B cell (primary cell): Measurements from ENCODE around the gene GRAMD2B.

Source experiments
- EZH2 ChIP-seq: IDR thresholded peaks from 2 replicates; pipeline ENCODE4 v1.6.1; 2012; ENCODE audit warnings: borderline replicate concordance, low read depth, mild to moderate bottlenecking, moderate library complexity, low read length; ENCODE audit not compliant: insufficient read depth, poor library complexity, severe bottlenecking
- TF ChIP-seq, protein P1 (sequence below): fragments of 200-600 bp; IDR thresholded peaks from one replicate; pipeline ENCODE4 v1.8.0; 2022; ENCODE audit warnings: antibody characterized with exemption, mild to moderate bottlenecking

DNA sequence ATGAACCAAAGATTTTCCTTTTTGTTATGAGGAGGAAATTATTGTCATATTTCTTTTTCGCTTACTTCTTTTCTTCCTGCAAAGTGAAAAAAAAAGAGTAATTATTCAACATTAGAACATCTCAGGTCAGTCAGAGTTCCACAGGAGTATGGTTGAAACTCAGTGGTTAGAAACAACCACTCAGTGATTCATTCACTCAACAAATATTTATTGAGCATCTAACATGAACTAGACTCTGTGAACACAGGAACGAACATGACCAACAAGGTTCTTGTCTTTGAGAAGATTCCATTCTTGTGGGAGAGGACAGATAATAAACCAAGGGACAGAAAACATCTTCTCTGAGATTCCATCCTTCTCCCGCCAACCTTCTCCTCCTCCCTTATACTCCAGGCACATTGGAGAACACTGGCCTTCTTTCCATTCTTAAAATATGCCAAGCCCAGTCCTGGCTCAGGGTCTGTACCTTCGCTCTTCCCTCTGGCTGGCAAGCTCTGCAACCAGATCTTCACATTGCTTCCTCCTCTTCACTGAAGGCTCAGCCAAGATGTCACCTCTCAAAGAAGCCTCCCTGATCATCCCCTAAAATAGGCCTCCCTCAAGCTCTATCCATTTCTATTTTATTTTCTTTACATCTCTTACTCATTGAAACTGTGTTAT is 6.8 kb upstream of the GRAMD2B start:
- TF ChIP-seq EZH2, result no peak
- TF ChIP-seq, protein P1, sequence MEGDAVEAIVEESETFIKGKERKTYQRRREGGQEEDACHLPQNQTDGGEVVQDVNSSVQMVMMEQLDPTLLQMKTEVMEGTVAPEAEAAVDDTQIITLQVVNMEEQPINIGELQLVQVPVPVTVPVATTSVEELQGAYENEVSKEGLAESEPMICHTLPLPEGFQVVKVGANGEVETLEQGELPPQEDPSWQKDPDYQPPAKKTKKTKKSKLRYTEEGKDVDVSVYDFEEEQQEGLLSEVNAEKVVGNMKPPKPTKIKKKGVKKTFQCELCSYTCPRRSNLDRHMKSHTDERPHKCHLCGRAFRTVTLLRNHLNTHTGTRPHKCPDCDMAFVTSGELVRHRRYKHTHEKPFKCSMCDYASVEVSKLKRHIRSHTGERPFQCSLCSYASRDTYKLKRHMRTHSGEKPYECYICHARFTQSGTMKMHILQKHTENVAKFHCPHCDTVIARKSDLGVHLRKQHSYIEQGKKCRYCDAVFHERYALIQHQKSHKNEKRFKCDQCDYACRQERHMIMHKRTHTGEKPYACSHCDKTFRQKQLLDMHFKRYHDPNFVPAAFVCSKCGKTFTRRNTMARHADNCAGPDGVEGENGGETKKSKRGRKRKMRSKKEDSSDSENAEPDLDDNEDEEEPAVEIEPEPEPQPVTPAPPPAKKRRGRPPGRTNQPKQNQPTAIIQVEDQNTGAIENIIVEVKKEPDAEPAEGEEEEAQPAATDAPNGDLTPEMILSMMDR, result no peak
